ENCODE measurements around the gene RANBP10.

Gene RANBP10

DNA sequence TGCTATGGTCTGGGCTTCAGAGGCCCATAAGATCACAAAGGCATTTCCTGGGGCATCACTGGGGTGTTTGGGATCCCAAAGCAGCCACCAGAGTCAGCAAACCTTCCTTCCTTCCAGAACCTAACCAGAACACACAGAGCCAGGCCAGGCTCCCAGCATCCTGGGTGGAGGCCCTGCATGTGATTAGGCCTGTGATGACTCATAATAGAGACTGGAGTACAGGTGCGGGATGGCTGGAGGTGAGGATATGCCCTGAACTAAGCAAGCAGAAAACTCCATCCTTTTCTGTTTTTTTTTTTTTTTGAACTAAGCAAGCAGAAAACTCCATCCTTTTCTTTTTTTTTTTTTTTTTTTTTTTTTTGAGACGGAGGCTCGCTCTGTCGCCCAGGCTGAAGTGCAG, 69.5 kb downstream of the RANBP10 start:
- peak; percentile 69 for DNase-seq

DNA sequence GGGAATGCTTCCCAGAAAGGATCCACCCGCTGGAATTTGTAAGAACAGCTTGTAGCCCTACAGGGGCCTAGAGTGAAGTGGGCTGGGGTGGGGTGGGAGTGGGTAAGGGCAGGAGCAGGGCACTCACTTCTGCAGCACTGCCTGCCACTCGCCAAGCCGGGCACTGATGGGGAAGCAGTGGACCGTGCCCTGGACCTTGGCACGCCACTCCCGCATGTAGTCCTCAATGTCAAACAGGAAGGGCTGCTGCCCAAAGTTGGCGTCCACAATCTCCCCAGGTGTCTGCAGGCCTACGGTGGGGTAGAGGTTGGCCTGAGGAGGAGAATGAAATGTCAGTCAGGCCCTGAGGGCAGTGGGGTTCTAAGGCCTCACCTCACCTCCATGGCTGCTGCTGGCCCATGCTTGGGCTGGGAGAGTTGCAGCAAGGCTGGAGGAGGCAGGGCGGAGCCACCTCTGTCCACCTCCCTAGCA, 71.6 kb downstream of the RANBP10 start:
- DNase-seq = no peak

DNA sequence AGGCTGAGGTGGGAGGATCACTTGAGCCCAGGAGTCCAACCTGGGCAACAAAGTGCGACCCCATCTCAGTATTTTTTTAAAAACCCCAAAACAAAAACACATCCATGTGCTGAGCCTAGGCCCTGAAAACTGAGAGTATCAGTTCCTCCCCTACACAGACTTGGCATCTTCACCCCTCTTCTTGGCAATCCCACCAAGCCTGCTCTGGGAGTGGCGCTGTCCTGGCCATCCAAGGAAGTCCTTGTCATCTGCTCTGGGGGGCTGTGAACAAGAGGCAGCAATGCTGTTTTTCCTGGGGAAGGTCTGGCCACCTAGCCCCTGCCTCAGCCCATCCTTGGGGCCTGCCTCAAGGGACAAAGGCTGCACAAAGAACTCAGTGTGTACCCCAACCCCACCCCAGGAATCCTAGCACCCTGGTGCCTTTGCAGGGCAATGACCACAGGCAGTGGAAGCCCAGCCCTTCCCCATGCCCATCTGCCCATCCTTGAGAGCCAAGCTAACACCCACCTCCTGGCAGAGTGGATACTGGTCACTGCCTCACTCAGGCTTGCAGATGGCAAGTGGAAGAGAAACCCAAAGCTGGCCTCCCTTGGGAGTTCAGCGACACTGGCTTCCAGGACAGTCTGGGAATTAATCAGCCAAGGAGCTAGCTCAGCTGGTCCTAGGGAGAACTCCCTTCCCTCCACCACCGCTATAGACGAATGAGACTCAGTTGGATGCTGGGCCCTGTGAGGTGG, 72.5 kb downstream of the RANBP10 start:
- no peak for DNase-seq

DNA sequence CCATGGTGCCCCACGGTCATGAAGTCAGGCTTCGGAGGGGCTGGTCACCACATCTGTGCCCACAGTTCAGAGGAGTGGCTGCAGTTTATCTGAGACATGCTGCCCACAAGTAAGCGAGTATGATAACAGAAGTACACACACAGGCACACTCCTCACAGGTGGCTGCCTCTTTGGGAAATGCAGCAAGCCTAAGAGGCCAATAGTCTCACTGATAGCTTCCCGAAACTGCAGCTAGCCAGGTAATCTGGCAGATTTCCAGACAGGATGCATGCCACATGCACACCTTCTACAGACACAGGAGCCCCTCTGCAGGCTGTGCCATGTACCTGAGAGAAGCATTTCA, 74.6 kb downstream of the RANBP10 start:
- no peak for DNase-seq

- DNase-seq = no peak
Observed at GRCh38 chr16:67731071-67731752, 75.1 kb downstream of the RANBP10 start.

DNA sequence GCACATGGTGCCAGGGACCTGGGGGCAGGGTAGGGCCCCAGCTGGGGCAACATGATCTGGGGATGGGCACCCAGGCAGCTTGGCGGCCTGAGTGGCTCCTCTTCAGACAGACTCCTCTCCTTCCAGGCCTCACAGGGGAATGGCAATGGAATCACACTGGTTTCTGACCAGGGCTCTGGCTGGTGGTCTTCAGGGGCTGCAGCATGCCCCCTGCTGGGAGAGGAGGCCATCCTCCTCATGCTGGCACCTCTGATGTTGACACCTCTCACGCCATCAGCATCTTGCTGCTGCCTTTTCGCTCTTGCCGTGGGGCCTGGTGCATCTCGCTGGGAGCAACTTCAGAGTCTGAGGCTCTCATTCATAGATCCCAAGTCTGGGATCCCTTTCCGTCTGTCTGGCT, 76.0 kb downstream of the RANBP10 start:
- DNase-seq = no peak

GRCh38 chr16:67729636-67730248, 76.6 kb downstream of the RANBP10 start:
- DNase-seq = no peak

DNA sequence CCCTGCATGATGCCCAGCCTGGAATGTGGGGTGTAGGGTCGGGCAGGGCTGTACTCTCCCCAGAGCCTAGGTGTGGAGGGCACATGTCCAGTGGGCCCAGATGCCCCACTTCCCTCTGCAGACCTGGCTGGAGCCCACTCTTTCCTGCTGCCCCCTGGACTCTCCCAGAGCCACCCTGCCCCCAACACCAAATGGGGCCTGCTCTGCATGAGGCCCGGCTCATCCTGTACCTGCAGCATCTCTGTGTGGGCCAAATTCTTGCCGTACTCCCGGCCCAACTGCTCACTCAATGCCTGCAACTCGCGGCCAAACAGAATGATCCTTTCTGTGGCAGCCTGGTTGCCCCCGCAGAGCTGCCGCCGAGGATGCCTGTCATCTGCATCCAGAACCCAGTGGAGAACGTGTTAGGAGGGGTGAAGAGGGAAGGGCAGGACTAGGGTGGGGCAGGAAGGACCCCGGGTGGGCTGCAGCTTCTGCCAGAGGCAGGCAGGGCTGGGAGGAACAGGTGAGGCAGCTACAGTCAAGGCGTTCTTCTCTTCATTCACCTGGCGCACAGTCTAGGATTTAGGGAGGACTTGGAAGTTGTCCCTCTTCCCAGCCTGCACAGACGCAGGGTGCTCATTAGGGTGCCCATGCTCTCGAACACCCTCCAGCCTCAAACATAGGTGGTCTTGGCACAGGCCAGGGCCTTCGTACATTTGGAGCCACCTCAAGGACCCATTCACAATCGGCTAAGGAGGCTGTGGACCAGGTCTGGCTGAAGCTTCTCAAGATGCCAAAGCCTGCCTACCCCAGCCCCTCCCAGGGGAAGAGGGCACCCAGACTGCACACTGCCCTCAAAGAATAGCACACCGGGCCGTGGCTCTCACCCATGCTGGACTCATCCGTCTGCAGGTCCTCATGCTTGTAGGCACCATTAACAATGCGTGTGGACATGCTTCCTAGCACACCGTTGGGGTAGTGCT, 78.6 kb downstream of the RANBP10 start:
- DNase-seq = no peak

DNA sequence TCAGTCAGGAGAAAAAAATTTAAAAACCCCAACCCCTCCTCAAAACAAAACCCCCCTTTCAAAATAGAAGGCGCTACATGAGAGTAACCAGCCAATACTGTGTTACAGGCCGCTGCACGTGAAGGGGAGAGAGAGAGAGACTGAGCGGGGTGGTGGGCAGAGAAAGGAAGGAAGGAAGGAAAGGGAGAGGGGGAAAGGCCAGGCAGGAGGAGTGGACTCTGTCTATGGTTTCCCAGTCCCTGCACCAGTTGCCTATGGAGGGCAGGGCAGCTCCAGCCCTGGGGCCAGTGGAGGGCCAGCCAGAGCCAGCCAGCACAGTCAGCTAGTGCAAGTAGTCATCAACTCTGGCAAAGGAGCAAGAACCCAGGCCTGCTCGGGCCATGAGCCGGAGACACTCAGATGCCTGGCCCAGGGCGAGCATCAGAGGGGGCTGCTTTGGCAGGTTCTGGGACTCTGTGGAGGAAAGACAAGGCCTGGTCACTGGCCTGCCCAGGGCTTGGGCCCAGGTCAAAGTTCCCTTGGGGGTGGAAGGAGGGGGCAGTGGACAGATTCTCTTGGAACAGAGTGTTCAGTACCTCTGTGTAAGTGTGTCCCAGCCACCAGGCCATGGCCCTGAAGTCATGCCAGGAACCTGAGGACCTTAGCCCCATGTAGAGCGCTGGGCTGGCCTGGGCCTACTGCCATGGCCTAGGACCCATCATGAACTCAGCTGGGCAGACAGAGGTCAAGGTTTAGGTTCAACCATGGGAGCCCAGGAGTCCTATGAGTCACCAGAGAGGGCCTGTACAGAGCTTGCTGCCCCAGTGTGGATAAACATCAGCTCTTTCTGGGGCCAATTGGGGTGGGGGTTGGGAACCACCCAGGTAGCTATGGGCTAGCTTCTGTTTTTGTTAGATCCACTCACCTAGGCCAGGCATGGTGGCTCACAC, 80.0 kb downstream of the RANBP10 start:
- no peak for DNase-seq

DNA sequence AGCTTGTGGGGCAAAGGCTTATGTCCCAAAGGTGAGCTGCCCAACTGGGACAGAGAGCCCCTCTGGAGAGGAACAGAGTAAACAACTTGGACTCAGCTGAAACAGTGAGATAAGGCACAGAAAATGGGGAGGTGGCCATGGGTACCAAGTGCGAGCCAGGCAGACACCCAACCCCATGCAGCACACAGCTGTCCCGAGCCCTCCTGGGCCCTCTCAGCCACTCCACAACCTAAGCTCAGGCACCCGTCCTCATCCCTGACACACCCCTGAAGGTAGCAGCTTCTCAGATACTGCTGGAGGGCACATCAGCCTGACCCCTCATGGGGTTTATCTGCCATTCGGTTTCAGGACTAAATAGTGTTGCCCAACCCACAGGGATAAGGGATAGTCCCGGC, 82.5 kb downstream of the RANBP10 start:
- no peak for DNase-seq

- DNase-seq = peak; percentile 89
Observed at GRCh38 chr16:67723151-67723910, 83.0 kb downstream of the RANBP10 start.

DNA sequence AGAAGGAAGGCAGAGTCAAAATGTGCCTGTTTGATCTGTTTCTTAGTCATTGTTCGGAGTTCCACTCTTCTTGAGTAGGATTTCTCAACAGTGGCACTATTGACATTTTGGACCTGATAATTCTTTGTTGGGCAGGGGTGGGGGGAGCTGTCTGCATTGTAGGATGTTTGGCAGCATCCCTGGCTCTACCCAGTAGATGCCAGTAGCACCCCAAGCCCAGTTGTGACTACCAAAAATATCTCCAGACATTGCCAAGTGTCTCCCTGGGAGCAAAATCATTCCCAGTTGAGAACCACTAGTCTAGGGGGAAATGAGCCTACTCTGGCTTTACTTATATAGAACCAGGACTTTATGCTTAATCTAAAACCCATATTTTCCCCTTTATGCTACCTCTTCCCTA, 86.1 kb downstream of the RANBP10 start:
- no peak for DNase-seq

DNA sequence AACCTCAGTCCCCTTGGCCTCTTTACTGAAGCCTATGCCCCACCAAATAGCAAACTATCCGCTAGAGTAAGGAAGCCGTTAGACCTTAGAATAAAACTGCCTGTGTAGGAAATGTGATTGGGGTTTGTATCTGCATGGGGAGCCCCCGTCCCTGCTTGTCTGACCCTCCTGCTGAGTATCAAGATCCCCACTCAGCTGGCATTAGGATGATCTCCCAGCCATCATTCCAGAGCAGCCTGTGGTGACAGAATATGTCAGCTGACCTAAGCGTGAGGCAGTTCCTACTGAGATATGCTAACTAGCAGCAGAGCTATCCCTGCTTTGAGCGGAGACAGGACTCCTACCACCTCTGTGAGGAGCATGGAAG, 86.6 kb downstream of the RANBP10 start:
- peak; percentile 75 for DNase-seq

DNA sequence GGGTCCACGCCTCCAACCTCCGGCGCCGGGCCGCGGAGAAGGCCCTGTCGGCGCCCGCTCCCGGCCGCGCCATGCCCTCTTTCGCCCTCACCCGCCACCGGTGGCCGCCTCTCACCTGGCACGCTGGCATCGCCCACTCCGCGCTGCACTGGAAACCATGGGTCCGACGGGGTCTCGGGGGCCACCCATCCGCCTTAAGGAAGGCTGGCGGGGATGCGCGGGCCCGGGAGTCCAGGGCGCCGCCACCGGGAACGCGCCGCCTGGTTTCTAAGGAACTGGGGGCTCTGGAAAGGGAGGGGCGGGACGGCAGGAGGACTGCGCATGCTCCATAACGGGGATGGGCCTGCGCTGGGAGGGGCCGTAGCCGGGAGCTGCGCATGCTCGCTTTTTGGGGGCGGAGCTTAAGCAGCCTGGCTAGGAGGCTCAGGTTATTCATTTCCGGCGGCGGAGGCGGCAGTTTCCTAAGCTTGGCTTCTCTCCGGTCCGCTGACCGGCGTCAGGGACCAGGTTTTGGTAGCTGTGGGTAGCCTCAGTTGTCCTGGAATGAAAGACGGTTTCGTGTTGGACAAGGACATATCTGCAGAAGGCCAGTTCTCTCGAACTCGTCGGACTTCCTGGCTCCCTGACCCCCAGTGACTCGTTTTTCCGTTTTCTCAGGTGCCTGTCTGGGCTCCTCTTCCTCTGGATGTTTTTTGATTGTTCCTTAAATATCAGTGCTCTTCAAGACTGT, 87.1 kb downstream of the RANBP10 start, which contains the start of gene GFOD2:
TSS of gene GFOD2 (minus strand) at position 269 of the 730 bp plus-strand sequence. CDS start 33,601 bp downstream, outside the sequence.
- DNase-seq = peak; percentile 96

GRCh38 chr16:67718668-67719047, 87.7 kb downstream of the RANBP10 start:
- DNase-seq = no peak

- no peak for DNase-seq
Observed at GRCh38 chr16:67716097-67716496, 90.3 kb downstream of the RANBP10 start.

DNA sequence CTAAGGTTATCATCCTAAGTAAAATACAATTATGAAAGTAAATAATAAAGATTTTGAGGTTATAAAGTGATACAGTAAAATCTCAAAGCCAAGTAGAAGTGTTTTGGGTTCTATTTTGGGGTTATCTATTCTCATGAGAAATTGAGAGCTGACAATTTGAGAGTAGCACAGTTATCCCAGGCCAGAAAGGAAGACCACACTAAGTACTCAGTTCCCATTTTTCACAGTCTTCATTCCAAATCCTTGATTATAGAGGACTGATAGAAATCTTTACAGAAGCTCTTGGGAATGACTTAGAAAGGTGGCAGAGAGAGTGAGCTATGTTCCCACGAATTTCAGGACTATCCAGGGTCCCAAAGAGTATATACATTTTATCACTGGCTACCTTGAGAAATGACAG, 91.8 kb downstream of the RANBP10 start:
- no peak for DNase-seq

- no peak for DNase-seq
Observed at GRCh38 chr16:67713647-67714273, 92.6 kb downstream of the RANBP10 start.

- no peak for DNase-seq
Observed at GRCh38 chr16:67710607-67711006, 95.8 kb downstream of the RANBP10 start.

DNA sequence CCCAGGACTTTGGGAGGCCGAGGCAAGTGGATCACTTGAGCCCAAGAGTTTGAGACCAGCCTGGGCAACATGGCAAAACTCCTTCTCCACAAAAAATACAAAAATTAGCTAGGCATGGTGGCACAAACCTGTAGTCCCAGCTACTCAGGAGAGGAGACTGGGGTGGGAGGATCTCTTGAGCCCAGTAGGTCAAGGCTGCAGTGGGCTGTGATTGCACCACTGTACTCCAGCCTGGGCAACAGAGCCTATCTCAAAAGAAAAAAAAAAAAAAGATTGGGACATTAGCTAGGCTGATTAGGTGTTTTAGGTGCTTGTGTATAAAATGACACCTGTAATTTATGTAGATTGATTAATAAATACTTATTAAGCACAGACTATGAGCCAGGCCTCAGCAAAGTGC, 97.3 kb downstream of the RANBP10 start:
- DNase-seq = no peak

Measured in islet precursor cell (in vitro differentiated cells).